ENCODE data around the gene MAPK10. TPM values are rescaled to one million over a fixed set of nuclear protein-coding genes. Genes with fewer than 3 reads are reported as not detected.

MAPK10 gene
- total RNA-seq, 4 donors from 2014 or later = 2.0 to 16.8 (median 4.1) TPM

GRCh38 chr4:86381431-86381830 is 21.6 kb upstream of the MAPK10 start:
- DNase-seq (ENCODE audit: low spot score in 2 of 2) = no peak
- no peak for TF ChIP-seq POLR2AphosphoS5 (IDR thresholded peaks at IDR 0.05)
- no peak for TF ChIP-seq EP300 (IDR thresholded peaks at IDR 0.05)
- TF ChIP-seq POLR2A (IDR thresholded peaks at IDR 0.05) = no peak
- no peak for TF ChIP-seq CTCF (IDR thresholded peaks at IDR 0.05)
- no peaks in the 10 kb centered on the region for H3K9me3 ChIP-seq
- H3K36me3 ChIP-seq = no peaks in the 10 kb centered on the region
- H3K27me3 ChIP-seq = no peaks in the 10 kb centered on the region
- H3K27ac ChIP-seq = no peak overlapping the region
- H3K4me3 ChIP-seq = no peak overlapping the region
- WGBS = 79% methylated on average over 4 of the region's 4 CpGs
- H3K4me1 ChIP-seq = peaks cover 6% of the 10 kb centered on the region

- TF ChIP-seq CTCF (IDR thresholded peaks at IDR 0.05) (no peak), POLR2A (IDR thresholded peaks at IDR 0.05) (no peak), EP300 (IDR thresholded peaks at IDR 0.05) (no peak), POLR2AphosphoS5 (IDR thresholded peaks at IDR 0.05) (no peak)
- no peak overlapping the region for H3K4me3 ChIP-seq
- H3K27ac ChIP-seq = no peak overlapping the region
- DNase-seq (ENCODE audit: low spot score in 2 of 2) = no peak
- peaks cover 6% of the 10 kb centered on the region for H3K4me1 ChIP-seq
- H3K9me3 ChIP-seq = no peaks in the 10 kb centered on the region
- no peaks in the 10 kb centered on the region for H3K36me3 ChIP-seq
- no peaks in the 10 kb centered on the region for H3K27me3 ChIP-seq
Measured at GRCh38 chr4:86380181-86380724, 20.4 kb upstream of the MAPK10 start.

GRCh38 chr4:86376850-86377249 is 17.0 kb upstream of the MAPK10 start:
- peaks cover 4% of the 10 kb centered on the region for H3K9me3 ChIP-seq
- 13% methylated on average over 1 of the region's 1 CpG for WGBS
- no peak overlapping the region for H3K27ac ChIP-seq
- no peaks in the 10 kb centered on the region for H3K27me3 ChIP-seq
- no peaks in the 10 kb centered on the region for H3K4me1 ChIP-seq
- H3K36me3 ChIP-seq = no peaks in the 10 kb centered on the region
- TF ChIP-seq CTCF (IDR thresholded peaks at IDR 0.05) (no peak), POLR2AphosphoS5 (IDR thresholded peaks at IDR 0.05) (no peak), EP300 (IDR thresholded peaks at IDR 0.05) (no peak), POLR2A (IDR thresholded peaks at IDR 0.05) (no peak)
- DNase-seq (ENCODE audit: low spot score in 2 of 2) = no peak
- no peak overlapping the region for H3K4me3 ChIP-seq

- TF ChIP-seq EP300 (IDR thresholded peaks at IDR 0.05) (no peak), CTCF (IDR thresholded peaks at IDR 0.05) (no peak), POLR2A (IDR thresholded peaks at IDR 0.05) (no peak), POLR2AphosphoS5 (IDR thresholded peaks at IDR 0.05) (no peak)
- 72% methylated on average over 4 of the region's 4 CpGs for WGBS
- peaks cover 4% of the 10 kb centered on the region for H3K9me3 ChIP-seq
Measured at GRCh38 chr4:86368433-86368832, 8.6 kb upstream of the MAPK10 start.

GRCh38 chr4:86367577-86367976 is 7.7 kb upstream of the MAPK10 start:
- H3K36me3 ChIP-seq = no peaks in the 10 kb centered on the region
- WGBS = 11% methylated on average over 1 of the region's 1 CpG
- H3K9me3 ChIP-seq = no peaks in the 10 kb centered on the region
- TF ChIP-seq POLR2A (IDR thresholded peaks at IDR 0.05) = no peak
- TF ChIP-seq POLR2AphosphoS5 (IDR thresholded peaks at IDR 0.05) = no peak
- no peak for TF ChIP-seq EP300 (IDR thresholded peaks at IDR 0.05)
- TF ChIP-seq CTCF (IDR thresholded peaks at IDR 0.05) = no peak
- H3K4me3 ChIP-seq = no peak overlapping the region
- H3K27ac ChIP-seq = no peak overlapping the region
- no peaks in the 10 kb centered on the region for H3K4me1 ChIP-seq
- no peaks in the 10 kb centered on the region for H3K27me3 ChIP-seq
- no peak for DNase-seq (ENCODE audit: low spot score in 2 of 2)

More at GRCh38 chr4:86368433-86368832, 8.6 kb upstream of the MAPK10 start:
- no peaks in the 10 kb centered on the region for H3K36me3 ChIP-seq
- DNase-seq (ENCODE audit: low spot score in 2 of 2) = no peak
- H3K4me3 ChIP-seq = no peak overlapping the region
- H3K27ac ChIP-seq = no peak overlapping the region
- no peaks in the 10 kb centered on the region for H3K27me3 ChIP-seq
- no peaks in the 10 kb centered on the region for H3K4me1 ChIP-seq
